HEK293T (cell line): ENCODE data around the gene E2F6.

Experiments used
- CTCF ChIA-PET: fragments of 350-600 bp; formaldehyde crosslinking; extraction: SDS; loops from one replicate; lab custom pipeline; 2021; ENCODE audit warnings: antibody characterized with exemption, inconsistent platforms; lab: Yijun Ruan, JAX
- POLR2A ChIA-PET: fragments of 350-600 bp; formaldehyde crosslinking; extraction: SDS; loops from one replicate; lab custom pipeline; 2020; ENCODE audit warnings: antibody characterized with exemption, inconsistent platforms; lab: Yijun Ruan, JAX
- DNase-seq: peaks from one replicate; pipeline ENCODE4 v3.0.0; 2012; ENCODE audit warnings: mixed read lengths; ENCODE audit errors: extremely low spot score
- ARNT ChIP-seq: fragments of 450-650 bp; IDR thresholded peaks from 2 replicates; pipeline ENCODE4 v1.6.1; 2017; ENCODE audit warnings: mild to moderate bottlenecking
- BHLHE40 ChIP-seq: fragments of 450-650 bp; IDR thresholded peaks from 2 replicates; pipeline ENCODE4 v1.6.1; 2016; ENCODE audit warnings: mild to moderate bottlenecking, moderate library complexity, borderline replicate concordance
- CTBP1 ChIP-seq: fragments of 450-650 bp; IDR thresholded peaks from 2 replicates; pipeline ENCODE4 v1.6.1; 2016; ENCODE audit warnings: borderline replicate concordance
- ELF4 ChIP-seq: fragments of 450-650 bp; IDR thresholded peaks from 2 replicates; pipeline ENCODE4 v1.6.1; 2017; ENCODE audit warnings: antibody characterized with exemption
- FOXA1 ChIP-seq: fragments of 450-650 bp; IDR thresholded peaks from 2 replicates; pipeline ENCODE4 v1.6.1; 2016; ENCODE audit warnings: mild to moderate bottlenecking
- FOXK2 ChIP-seq: fragments of 450-650 bp; IDR thresholded peaks from 2 replicates; pipeline ENCODE4 v1.6.1; 2016; ENCODE audit warnings: mild to moderate bottlenecking
- FOXM1 ChIP-seq: fragments of 450-650 bp; IDR thresholded peaks from 2 replicates; pipeline ENCODE4 v1.6.1; 2017; ENCODE audit warnings: mild to moderate bottlenecking, borderline replicate concordance
- HDGF ChIP-seq: fragments of 450-650 bp; IDR thresholded peaks from 2 replicates; pipeline ENCODE4 v1.6.1; 2017; ENCODE audit warnings: antibody characterized with exemption, borderline replicate concordance
- L3MBTL2 ChIP-seq: fragments of 450-650 bp; conservative IDR thresholded peaks from 2 replicates; pipeline ENCODE4 v1.6.1; 2016; ENCODE audit warnings: mild to moderate bottlenecking
- LEF1 ChIP-seq: fragments of 450-650 bp; IDR thresholded peaks from 2 replicates; pipeline ENCODE4 v1.6.1; 2017; ENCODE audit warnings: mild to moderate bottlenecking, borderline replicate concordance
- NFRKB ChIP-seq: fragments of 450-650 bp; IDR thresholded peaks from 2 replicates; pipeline ENCODE4 v1.6.1; 2016; ENCODE audit warnings: mild to moderate bottlenecking, moderate library complexity
- SP1 ChIP-seq: fragments of 450-650 bp; IDR thresholded peaks from 2 replicates; pipeline ENCODE4 v1.6.1; 2017
- SUZ12 ChIP-seq: fragments of 450-650 bp; IDR thresholded peaks from 2 replicates; pipeline ENCODE4 v1.6.1; 2016; ENCODE audit warnings: mild to moderate bottlenecking
- TARDBP ChIP-seq: fragments of 450-650 bp; IDR thresholded peaks from 2 replicates; pipeline ENCODE4 v1.6.1; 2016
- ZNF384 ChIP-seq: fragments of 450-650 bp; IDR thresholded peaks from 2 replicates; pipeline ENCODE4 v1.6.1; 2016
- TF ChIP-seq, protein P1 (sequence below): fragments of 450-650 bp; IDR thresholded peaks from 2 replicates; pipeline ENCODE4 v1.6.1; 2016

The E2F6 gene

DNA sequence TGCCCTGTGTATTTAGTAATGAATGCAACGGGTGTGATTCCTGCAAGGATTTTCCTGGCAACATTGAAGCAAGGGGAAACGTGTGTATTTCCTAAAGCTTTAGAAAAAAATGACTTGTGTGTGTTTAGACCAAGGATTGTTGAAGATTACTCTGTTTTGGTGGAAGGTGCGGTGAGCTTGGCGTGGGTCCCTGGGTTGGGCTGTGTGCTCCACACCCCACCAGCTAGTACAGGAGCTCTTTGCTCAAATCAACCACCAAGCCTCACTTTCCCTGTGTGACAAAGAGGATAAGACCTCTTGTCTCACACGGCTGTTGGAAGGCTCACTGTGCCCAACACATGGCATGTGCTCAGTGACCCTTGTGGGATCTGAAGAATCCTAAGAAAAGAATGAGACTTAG, 46.5 kb upstream of the E2F6 start:
- TF ChIP-seq ARNT (no peak), ELF4 (no peak), FOXA1 (no peak), FOXK2 (no peak), FOXM1 (no peak), LEF1 (no peak), HDGF (no peak), TARDBP (no peak), BHLHE40 (no peak), L3MBTL2 (no peak), CTBP1 (no peak), SUZ12 (no peak), SP1 (no peak), NFRKB (no peak), ZNF384 (no peak)
- TF ChIP-seq, protein P1, sequence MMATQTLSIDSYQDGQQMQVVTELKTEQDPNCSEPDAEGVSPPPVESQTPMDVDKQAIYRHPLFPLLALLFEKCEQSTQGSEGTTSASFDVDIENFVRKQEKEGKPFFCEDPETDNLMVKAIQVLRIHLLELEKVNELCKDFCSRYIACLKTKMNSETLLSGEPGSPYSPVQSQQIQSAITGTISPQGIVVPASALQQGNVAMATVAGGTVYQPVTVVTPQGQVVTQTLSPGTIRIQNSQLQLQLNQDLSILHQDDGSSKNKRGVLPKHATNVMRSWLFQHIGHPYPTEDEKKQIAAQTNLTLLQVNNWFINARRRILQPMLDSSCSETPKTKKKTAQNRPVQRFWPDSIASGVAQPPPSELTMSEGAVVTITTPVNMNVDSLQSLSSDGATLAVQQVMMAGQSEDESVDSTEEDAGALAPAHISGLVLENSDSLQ = no peak
- DNase-seq = no peak
- POLR2A ChIA-PET = no interaction called here
- CTCF ChIA-PET = no interaction called here

DNA sequence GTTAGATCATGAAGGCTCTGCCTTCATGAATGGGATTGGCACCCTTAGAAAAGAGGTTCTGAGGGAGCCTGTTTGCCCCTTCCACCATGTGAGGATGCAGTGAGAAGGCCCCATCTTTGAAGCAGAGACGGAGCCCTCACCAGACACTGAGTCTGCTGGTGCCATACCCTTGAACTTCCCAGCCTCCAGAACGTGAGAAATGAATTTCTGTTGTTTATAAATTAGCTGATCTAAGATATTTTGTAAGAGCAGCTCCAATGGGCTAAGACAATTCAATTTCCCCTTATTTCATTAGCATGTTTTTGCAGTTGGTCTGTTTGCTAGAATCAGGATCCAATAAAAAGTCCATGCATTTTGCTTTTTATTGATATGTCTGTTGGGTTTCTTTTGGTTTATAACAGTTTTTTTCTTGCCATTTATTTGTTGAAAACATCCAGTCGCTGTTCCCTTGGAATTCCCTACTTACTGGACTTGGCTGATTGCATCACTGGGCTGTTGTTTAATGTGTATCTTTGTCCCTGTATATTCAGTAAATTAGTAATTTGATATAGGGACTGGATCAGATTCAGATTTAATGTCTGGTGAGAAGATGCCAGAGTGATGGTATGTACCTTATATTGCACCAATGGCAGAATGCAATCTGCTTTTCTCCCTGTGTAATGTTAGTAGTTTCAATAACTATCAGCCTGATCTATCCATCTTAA, 43.8 kb upstream of the E2F6 start:
- no peak for TF ChIP-seq L3MBTL2
- TF ChIP-seq NFRKB = no peak
- TF ChIP-seq LEF1 = no peak
- TF ChIP-seq SP1 = no peak
- TF ChIP-seq, protein P1 = no peak
- no peak for TF ChIP-seq FOXM1
- TF ChIP-seq ZNF384 = no peak
- no peak for TF ChIP-seq BHLHE40
- no peak for TF ChIP-seq ELF4
- TF ChIP-seq ARNT = no peak
- DNase-seq = no peak
- POLR2A ChIA-PET = no interaction called here
- CTCF ChIA-PET = no interaction called here

DNA sequence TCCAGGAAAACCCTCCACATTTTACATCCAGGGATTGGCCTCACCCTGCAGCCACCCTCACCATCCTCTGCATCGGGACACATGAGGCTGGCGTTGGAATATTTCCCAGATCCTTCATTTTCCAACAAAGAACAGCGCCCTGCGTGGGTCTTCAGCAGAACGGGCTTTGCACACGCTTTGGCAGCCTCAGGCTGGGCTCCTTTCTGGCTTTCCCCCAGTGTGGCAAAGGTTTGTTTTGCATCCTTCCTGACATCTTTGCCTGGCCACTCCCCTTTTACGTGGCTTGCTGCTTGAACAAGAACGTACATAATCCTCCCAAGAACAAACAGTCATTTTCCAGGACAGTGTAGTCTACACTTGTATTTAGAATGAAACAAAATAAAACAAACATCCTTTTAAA, 42.3 kb upstream of the E2F6 start:
- no peak for DNase-seq
- POLR2A ChIA-PET = no interaction called here
- TF ChIP-seq FOXK2 (no peak), FOXM1 (no peak), ZNF384 (no peak), TARDBP (no peak), HDGF (no peak), FOXA1 (no peak), ARNT (no peak), CTBP1 (no peak), SP1 (no peak), NFRKB (no peak), L3MBTL2 (no peak)
- CTCF ChIA-PET = no interaction called here

DNA sequence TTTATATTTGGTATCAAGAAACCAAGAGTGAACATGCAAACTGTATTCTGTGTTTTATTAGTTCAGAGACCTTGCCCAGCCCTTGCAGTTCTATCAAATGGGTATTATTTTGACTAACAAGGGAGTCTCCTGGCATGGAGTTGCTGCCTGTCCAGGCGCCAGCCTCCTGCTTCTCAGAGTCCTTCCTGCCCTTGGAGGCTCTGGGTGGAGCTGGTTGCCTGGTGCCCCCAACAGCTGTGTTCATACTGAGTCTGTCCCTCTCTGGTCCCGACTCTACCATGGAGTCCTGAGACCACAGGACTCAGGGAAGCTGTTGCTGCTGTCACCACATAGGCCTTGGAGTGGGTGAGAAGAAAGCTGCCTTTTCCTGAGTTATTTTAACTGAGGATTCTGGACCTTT, 41.6 kb upstream of the E2F6 start:
- CTCF ChIA-PET = no interaction called here
- POLR2A ChIA-PET = no interaction called here
- DNase-seq = no peak
- TF ChIP-seq ARNT (no peak), FOXA1 (no peak), ZNF384 (no peak), HDGF (no peak), TARDBP (no peak), NFRKB (no peak), BHLHE40 (no peak), ELF4 (no peak), FOXK2 (no peak), SP1 (no peak), SUZ12 (no peak), L3MBTL2 (no peak), CTBP1 (no peak), FOXM1 (no peak), LEF1 (no peak)
- TF ChIP-seq, protein P1 = no peak

DNA sequence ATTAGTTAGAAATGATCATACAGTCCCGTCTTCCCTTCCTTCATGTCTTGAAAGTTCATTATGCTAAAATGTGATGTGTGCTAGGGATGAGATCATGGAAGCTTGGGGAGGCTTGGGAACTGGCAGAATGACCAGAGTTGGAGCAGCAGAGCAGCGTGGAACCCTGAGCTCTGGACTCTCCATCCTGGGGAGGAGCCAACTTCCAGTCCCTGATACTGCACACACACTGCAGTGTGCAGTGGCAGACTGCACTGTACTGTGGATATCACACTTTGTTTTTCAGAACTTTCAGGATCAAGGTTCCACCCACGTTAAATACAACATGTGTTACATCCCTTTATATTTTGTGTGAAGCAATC, 40.6 kb upstream of the E2F6 start:
- TF ChIP-seq FOXA1 = no peak
- CTCF ChIA-PET = no interaction called here
- no peak for DNase-seq
- POLR2A ChIA-PET = no interaction called here

DNA sequence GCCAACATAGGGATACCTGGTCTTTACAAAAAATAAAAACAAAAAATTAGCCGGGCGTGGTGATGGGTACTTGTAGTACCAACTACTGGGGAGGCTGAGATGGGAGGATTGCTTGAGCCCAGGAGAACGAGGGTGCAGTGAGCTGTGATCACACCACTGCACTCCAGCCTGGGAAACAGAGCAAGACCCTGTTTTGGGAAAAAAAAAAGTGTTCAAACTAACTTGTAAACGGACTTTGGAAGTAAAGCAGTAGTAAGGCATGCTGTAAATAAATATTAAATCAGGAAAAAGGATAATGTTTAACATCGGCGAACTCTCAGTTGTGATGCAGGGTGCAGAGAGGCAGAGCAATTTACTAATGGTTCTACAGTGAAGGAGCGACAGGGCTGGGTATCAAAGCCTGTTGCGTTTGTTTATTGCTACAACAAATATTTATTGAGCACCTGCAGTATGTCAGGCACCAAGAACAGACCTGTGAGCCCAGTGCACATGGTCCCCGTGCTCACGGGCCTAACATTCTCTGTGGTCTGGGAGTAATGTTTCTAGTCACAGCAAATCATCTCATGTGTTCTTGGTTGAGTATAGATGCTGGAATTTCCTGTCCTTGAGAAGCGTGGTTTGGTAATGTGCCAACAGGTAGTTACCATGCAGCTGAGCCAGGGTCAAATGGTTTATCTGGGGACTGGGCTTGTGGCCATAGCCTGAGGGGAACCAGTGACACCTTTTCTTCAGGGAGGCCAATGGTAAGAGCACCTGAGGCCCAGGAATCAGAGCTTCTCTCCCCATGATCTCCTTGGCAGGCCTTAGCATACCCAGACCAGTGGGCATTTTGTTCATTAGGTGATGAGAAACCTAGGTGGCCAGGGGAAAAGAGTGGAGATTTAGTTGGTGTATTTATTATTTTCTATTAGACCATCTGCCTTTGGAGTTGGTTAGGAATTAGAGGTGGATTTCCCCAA, 40.0 kb upstream of the E2F6 start:
- ChIA-PET POLR2A (no interaction called here), CTCF (no interaction called here)
- no peak for DNase-seq
- TF ChIP-seq L3MBTL2 = no peak
- no peak for TF ChIP-seq CTBP1
- no peak for TF ChIP-seq ARNT
- no peak for TF ChIP-seq SP1
- no peak for TF ChIP-seq TARDBP
- no peak for TF ChIP-seq BHLHE40
- no peak for TF ChIP-seq FOXK2
- no peak for TF ChIP-seq FOXM1
- no peak for TF ChIP-seq ZNF384
- no peak for TF ChIP-seq HDGF
- TF ChIP-seq FOXA1 = no peak
